Karpas-422 (cell line): Measurements from ENCODE around the gene HOXB3. TPM values are rescaled to one million over a fixed set of nuclear protein-coding genes. Genes with fewer than 3 reads are reported as not detected.

ENCODE experiments used
- DNase-seq: peaks from one replicate; pipeline ENCODE4 v3.0.0-alpha.2; 2015
- H2AFZ ChIP-seq: fragments of 200-600 bp; sonication (generic); 2 replicates; pipeline ENCODE4 v1.6.1; 2014; ENCODE audit warnings: antibody characterized with exemption, low read length, mixed read lengths
- H3K27ac ChIP-seq: fragments of 200-600 bp; sonication (generic); 2 replicates; pipeline ENCODE4 v1.5.1; 2014; ENCODE audit warnings: mild to moderate bottlenecking, low read length, moderate library complexity
- H3K27me3 ChIP-seq: fragments of 200-600 bp; sonication (generic); 2 replicates; pipeline ENCODE4 v1.6.1; 2014; ENCODE audit warnings: low read length, mixed read lengths
- H3K36me3 ChIP-seq: fragments of 200-600 bp; sonication (generic); 2 replicates; pipeline ENCODE4 v1.6.1; 2014; ENCODE audit warnings: low read length, mixed read lengths; ENCODE audit not compliant: insufficient read depth
- H3K4me1 ChIP-seq: fragments of 200-600 bp; sonication (generic); 2 replicates; pipeline ENCODE4 v1.6.1; 2014; ENCODE audit warnings: mild to moderate bottlenecking, low read length, mixed read lengths
- H3K4me2 ChIP-seq: fragments of 200-600 bp; sonication (generic); 2 replicates; pipeline ENCODE4 v1.6.1; 2014; ENCODE audit warnings: low read length, low read depth, mild to moderate bottlenecking; ENCODE audit not compliant: poor library complexity, severe bottlenecking
- H3K4me3 ChIP-seq: fragments of 200-600 bp; sonication (generic); 2 replicates; pipeline ENCODE4 v1.5.1; 2014; ENCODE audit warnings: mild to moderate bottlenecking, antibody characterized with exemption, low read length, mixed read lengths
- H3K79me2 ChIP-seq: fragments of 200-600 bp; sonication (generic); 2 replicates; pipeline ENCODE4 v1.6.1; 2014; ENCODE audit warnings: mild to moderate bottlenecking, low read length, mixed read lengths
- H3K9ac ChIP-seq: fragments of 200-600 bp; sonication (generic); 2 replicates; pipeline ENCODE4 v1.6.0; 2014; ENCODE audit warnings: low read length
- H3K9me2 ChIP-seq: fragments of 200-600 bp; sonication (generic), shearing (Covaris generic); replicated peaks from 2 replicates; pipeline ENCODE4 v1.6.0; 2014; ENCODE audit warnings: mild to moderate bottlenecking, low read length, moderate library complexity; ENCODE audit not compliant: insufficient read depth
- H3K9me3 ChIP-seq: fragments of 300-700, 200-600 bp; sonication (generic); 2 replicates; pipeline ENCODE4 v1.6.1; 2014; ENCODE audit warnings: low read length, mixed read lengths
- H4K20me1 ChIP-seq: fragments of 200-600 bp; sonication (generic); 2 replicates; pipeline ENCODE4 v1.6.1; 2014; ENCODE audit warnings: mild to moderate bottlenecking, antibody characterized with exemption, low read length, low read depth; ENCODE audit not compliant: insufficient read depth
- total RNA-seq: library from RNA; depleted of rRNA; stranded (reverse); fragments of >200 nt; shearing (Covaris generic); gene quantifications from 2 replicates; pipeline ENCODE4 v1.2.3, GENCODE V29; 2014; ENCODE audit warnings: low replicate concordance

HOXB3 gene
- total RNA-seq, 1 experiment from 2014 or later, result 0.97 TPM

DNA sequence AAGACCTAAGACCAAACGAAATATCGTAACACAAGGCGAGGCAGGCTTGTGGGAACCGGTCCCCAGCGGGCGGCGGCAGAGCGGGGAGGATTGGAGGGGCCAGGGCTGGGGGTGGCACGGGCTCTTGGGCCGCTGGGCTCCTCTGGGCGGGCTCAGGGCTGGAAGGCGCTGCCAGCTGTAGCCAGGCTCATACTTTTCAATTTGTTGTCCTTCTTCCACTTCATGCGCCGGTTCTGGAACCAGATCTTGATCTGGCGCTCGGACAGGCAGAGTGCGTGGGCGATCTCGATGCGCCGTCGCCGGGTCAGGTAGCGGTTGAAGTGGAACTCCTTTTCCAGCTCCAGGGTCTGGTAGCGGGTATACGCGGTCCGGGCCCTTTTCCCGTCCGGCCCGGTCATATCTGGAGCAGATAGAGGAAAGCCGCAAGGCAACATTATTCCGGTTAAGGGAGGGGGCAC is 2.0 kb upstream of the HOXB3 start:
- Histone ChIP-seq H3K9me3 (no peaks in the 10 kb centered on the region), H3K4me2 (no peak overlapping the region), H3K79me2 (no peaks in the 10 kb centered on the region), H3K9me2 (no peaks in the 10 kb centered on the region), H3K27ac (no peak overlapping the region), H4K20me1 (no peaks in the 10 kb centered on the region), H3K9ac (no peak overlapping the region), H3K4me3 (no peak overlapping the region), H3K27me3 (no peaks in the 10 kb centered on the region), H3K4me1 (no peaks in the 10 kb centered on the region), H3K36me3 (no peaks in the 10 kb centered on the region), H2AFZ (no peak overlapping the region)
- no peak for DNase-seq

- Histone ChIP-seq H3K27ac (no peak overlapping the region), H3K9ac (no peak overlapping the region), H3K4me1 (peaks cover under 1% of the 10 kb centered on the region; the same call in 1 of the 2 replicates), H3K9me3 (no peaks in the 10 kb centered on the region), H2AFZ (no peak overlapping the region), H3K27me3 (no peaks in the 10 kb centered on the region), H3K4me3 (no peak overlapping the region), H3K4me2 (no peak overlapping the region), H4K20me1 (no peaks in the 10 kb centered on the region), H3K9me2 (no peaks in the 10 kb centered on the region), H3K36me3 (no peaks in the 10 kb centered on the region), H3K79me2 (no peaks in the 10 kb centered on the region)
- DNase-seq, result no peak
These were observed 1.4 kb upstream of the HOXB3 start for GRCh38 chr17:48591255-48592056.

DNA sequence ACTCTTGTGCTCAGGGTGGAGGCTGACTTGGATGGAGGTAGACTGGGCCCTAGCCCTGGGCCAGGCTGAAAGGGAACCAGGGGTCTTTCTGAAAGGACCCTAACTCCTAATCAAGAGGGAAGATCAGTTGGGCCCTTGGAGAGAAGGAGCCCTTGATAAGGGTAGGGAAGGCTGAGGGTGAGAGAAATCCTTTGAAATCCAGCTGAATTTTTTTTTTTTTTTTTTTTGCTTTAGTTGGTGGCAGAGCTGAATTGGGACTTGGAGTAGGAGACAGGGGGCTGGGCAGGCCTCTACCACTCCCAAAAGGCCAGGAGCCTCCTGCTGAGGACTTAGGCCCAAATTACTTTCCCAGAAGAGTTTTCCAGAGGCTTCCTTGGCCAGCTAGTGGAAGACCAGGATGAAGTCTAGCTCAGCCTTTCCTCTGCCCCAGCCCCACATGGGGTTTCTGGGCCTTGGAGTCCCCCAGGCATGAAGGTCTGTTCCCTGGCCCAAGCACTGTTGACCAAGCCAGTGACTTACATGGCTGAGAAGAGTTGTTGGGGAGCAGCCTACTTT is 643 bp upstream of the HOXB3 start:
- no peak for DNase-seq
- H3K4me1 ChIP-seq, result peaks cover 8% of the 10 kb centered on the region
- no peaks in the 10 kb centered on the region for H3K79me2 ChIP-seq
- H3K36me3 ChIP-seq, result no peaks in the 10 kb centered on the region
- no peak overlapping the region for H3K9ac ChIP-seq
- no peaks in the 10 kb centered on the region for H3K9me2 ChIP-seq
- H3K27ac ChIP-seq, result no peak overlapping the region
- H3K27me3 ChIP-seq, result peaks cover 4% of the 10 kb centered on the region; the same call in 1 of the 2 replicates
- H4K20me1 ChIP-seq, result no peaks in the 10 kb centered on the region
- no peak overlapping the region for H3K4me2 ChIP-seq
- H3K4me3 ChIP-seq, result no peak overlapping the region
- H3K9me3 ChIP-seq, result no peaks in the 10 kb centered on the region
- H2AFZ ChIP-seq, result no peak overlapping the region

GRCh38 chr17:48589060-48589830 is 796 bp downstream of the HOXB3 start:
- peaks cover 15% of the 10 kb centered on the region for H3K4me1 ChIP-seq
- H3K4me3 ChIP-seq, result no peak overlapping the region
- H3K9ac ChIP-seq, result no peak overlapping the region
- no peaks in the 10 kb centered on the region for H3K9me3 ChIP-seq
- H4K20me1 ChIP-seq, result no peaks in the 10 kb centered on the region
- no peaks in the 10 kb centered on the region for H3K9me2 ChIP-seq
- H3K36me3 ChIP-seq, result no peaks in the 10 kb centered on the region
- no peak overlapping the region for H2AFZ ChIP-seq
- no peaks in the 10 kb centered on the region for H3K79me2 ChIP-seq
- H3K4me2 ChIP-seq, result no peak overlapping the region
- H3K27me3 ChIP-seq, result peaks cover 4% of the 10 kb centered on the region; the same call in 1 of the 2 replicates
- no peak for DNase-seq
- no peak overlapping the region for H3K27ac ChIP-seq

DNA sequence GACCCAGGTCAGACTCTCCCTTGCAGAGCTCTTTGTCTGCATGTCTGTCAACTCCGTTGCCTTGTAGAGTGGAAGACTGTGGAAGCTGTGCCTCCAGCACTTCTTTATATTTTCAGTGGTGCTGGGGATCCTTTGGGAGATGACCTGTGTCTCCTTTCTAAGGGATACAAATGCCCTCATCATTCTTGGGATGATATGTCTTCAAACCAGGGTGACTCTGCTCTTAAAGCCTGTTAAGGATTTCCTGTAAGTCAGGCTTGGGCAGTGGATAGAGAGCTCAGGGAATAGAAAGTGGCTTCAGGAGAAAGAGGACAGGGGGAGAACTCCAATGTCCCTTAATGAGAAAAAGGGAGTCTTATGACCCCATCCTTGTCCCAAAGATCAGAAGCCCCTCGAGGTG is 1.5 kb downstream of the HOXB3 start:
- H3K79me2 ChIP-seq, result no peaks in the 10 kb centered on the region

DNA sequence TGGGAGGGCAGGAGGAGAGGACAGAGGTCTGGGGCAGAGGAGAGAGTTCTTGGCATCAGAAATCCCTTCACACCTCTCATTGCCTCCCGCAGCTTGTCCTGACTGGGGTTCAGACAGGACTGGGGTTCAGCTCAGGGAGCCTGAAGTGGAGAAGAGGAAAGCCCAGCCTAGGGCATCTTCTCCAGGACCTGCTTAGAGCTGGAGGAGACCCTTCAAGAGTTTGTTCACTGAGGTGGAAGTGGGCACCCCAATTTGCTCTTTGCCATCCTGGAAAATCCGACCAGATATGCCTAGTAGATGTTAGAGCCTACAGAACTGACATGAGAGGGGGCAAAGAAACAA is 2.0 kb downstream of the HOXB3 start:
- peaks cover 15% of the 10 kb centered on the region for H3K4me1 ChIP-seq
- H3K79me2 ChIP-seq, result no peaks in the 10 kb centered on the region
- no peak overlapping the region for H2AFZ ChIP-seq
- DNase-seq, result no peak
- H3K9ac ChIP-seq, result no peak overlapping the region
- H3K36me3 ChIP-seq, result no peaks in the 10 kb centered on the region
- H3K27ac ChIP-seq, result no peak overlapping the region
- H3K4me2 ChIP-seq, result no peak overlapping the region
- peaks cover 4% of the 10 kb centered on the region; the same call in 1 of the 2 replicates for H3K27me3 ChIP-seq
- H4K20me1 ChIP-seq, result no peaks in the 10 kb centered on the region
- no peak overlapping the region for H3K4me3 ChIP-seq
- no peaks in the 10 kb centered on the region for H3K9me2 ChIP-seq
- H3K9me3 ChIP-seq, result no peaks in the 10 kb centered on the region

More for the DNA sequence above, 1.5 kb downstream of the HOXB3 start:
- Histone ChIP-seq H3K27ac (no peak overlapping the region), H3K9me3 (no peaks in the 10 kb centered on the region), H2AFZ (no peak overlapping the region), H3K4me1 (peaks cover 15% of the 10 kb centered on the region), H3K27me3 (peaks cover 4% of the 10 kb centered on the region; the same call in 1 of the 2 replicates), H4K20me1 (no peaks in the 10 kb centered on the region), H3K4me2 (no peak overlapping the region), H3K9ac (no peak overlapping the region), H3K36me3 (no peaks in the 10 kb centered on the region), H3K9me2 (no peaks in the 10 kb centered on the region), H3K4me3 (no peak overlapping the region)
- DNase-seq, result no peak

DNA sequence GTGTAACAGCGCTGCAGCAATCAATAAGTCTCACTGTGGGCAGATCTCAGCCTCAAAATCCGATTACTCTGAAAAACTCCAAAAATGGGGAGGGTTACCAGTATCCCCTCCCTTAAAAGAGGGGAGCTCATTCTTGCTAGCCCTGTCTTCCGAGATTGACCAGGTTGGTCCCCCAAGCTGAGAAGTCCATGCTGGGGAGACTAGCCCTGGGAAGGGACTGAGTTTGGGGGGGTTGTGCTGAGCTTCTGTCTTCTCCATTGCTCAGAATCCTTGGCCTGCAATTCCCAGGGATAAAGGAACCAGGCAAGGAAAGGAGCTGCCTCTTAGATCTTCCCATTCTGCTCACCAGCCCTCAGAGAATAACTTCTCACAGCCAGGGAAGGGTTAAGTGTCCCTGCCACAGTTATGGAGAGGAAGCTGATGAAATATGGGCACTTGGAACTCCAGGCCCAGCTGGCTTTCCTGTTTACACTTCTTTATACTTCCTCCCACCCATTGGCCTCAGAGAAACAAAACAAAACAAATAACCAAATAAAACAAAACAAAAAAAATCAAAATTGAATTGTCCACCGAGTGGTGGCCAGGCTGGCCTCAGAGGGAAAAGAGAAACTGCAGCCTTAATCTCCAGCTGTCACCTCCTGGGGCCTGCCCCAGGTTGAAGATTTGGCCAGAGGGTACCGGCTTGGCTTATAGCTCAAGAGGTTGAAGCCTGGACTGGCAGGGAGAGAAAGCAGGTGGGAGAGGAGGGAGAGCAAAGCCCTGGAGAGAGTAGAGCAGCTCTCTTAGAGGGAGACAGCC is 2.6 kb downstream of the HOXB3 start:
- no peaks in the 10 kb centered on the region for H4K20me1 ChIP-seq
- no peak overlapping the region for H3K4me2 ChIP-seq
- no peak overlapping the region for H3K4me3 ChIP-seq
- H3K9me2 ChIP-seq, result no peaks in the 10 kb centered on the region
- H3K4me1 ChIP-seq, result peaks cover 15% of the 10 kb centered on the region
- no peaks in the 10 kb centered on the region for H3K79me2 ChIP-seq
- H3K9me3 ChIP-seq, result no peaks in the 10 kb centered on the region
- H3K36me3 ChIP-seq, result no peaks in the 10 kb centered on the region
- H3K27me3 ChIP-seq, result peaks cover 4% of the 10 kb centered on the region; the same call in 1 of the 2 replicates
- DNase-seq, result no peak
- H3K9ac ChIP-seq, result no peak overlapping the region
- no peak overlapping the region for H3K27ac ChIP-seq
- H2AFZ ChIP-seq, result no peak overlapping the region
